GM18870 (cell line): Measurements from ENCODE around the gene PDGFRB.

ENCODE experiments used
- ATAC-seq: cut with Tn5 transposase; IDR thresholded peaks from one replicate; pipeline ENCODE4 v1.9.1; 2021; ENCODE audit warnings: moderate library complexity; ENCODE audit not compliant: unreplicated experiment

PDGFRB gene

DNA sequence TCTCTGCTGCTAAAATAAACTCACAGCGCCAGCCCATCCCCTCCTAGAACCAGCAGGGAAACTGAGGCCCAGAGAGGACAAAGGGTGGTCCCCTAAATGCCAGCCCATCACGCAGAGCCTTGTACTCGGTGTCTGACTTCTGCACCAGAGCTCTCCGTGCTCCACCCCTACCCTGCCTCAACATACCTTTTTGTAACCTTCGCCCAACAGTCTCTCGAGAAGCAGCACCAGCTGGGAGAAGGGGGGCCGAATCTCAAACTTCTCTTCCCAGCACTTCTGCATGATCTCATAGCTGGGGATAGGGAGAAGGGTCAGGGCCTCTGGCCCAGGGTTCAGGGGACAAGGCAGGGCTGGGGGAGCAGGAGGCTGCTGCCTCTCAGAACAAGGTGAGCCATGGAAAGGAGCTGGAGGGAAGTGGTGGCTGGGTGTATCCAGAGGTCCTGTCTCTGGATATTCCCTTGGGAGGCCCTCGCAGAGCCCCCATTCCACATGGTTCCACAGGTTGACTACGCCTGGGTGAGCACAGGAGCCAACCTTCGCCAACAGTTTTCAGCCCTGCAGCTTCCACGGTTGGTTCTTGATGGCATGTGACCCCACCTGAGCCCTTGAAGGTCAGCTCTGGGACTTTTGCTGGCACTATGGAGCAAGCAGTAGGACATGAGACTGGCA, 37.0 kb downstream of the PDGFRB start:
- no peak for ATAC-seq

DNA sequence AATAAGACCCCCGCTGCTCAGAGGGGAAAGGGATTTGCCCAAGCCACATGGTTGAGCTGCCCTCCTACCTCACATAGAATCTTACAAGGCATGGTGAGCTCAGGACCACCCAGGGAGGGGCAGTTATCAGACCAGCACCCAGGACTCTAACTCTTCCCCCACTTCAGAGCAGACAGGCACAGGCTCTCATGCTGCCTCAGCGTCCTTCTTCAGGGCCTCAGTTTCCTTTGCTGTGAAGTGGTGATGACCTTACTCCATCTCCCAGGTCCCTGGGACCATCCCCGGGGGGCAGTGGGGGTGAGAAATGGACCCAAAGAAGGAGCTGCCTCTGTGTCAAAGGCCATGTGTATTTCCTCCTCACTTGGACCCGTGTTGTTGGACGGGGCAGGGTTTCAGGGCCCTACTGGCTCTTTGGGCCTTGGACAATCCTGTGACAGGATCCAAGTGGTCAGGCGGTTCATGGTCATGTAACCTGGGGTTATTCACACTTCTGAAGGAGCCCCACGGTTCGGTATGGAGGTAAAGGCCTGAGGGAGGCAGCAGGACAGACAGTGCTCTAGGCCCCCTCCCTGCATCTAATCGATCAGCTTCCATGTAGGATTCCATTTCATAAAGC, 37.6 kb downstream of the PDGFRB start:
- ATAC-seq = no peak

GRCh38 chr5:150116667-150117400, 38.8 kb downstream of the PDGFRB start:
- ATAC-seq = no peak

DNA sequence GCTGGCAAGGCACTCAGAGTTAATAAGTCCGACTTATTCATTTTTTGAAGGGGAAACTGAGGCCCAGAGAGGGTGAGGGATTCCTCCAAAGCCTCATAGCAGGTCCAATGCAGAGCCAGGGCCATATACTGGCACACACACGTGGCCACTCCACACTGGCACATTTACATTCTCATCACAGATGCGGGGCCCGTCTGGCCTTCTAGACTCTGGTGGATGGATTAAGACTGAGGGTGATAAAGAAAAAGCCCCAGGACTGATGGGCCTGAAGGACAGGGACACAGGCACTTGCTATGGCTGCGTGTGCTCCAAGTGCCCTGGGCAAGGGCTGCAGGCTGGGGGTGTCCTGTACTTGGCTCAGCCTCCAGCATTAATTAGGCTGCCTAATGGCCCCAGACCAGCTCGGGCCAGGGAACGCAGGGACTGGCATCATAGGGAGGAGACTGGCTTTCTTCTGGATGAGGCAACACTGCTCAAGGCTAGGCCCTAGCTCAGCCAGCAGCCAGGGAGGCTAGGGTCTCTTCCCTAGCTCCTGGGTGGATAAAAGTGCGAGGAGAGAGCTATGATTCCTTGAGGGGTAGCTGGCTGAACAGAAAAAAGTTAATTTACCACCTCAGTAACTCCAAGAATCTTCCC, 40.8 kb downstream of the PDGFRB start:
- no peak for ATAC-seq

GRCh38 chr5:150114102-150114641, 41.5 kb downstream of the PDGFRB start:
- no peak for ATAC-seq

DNA sequence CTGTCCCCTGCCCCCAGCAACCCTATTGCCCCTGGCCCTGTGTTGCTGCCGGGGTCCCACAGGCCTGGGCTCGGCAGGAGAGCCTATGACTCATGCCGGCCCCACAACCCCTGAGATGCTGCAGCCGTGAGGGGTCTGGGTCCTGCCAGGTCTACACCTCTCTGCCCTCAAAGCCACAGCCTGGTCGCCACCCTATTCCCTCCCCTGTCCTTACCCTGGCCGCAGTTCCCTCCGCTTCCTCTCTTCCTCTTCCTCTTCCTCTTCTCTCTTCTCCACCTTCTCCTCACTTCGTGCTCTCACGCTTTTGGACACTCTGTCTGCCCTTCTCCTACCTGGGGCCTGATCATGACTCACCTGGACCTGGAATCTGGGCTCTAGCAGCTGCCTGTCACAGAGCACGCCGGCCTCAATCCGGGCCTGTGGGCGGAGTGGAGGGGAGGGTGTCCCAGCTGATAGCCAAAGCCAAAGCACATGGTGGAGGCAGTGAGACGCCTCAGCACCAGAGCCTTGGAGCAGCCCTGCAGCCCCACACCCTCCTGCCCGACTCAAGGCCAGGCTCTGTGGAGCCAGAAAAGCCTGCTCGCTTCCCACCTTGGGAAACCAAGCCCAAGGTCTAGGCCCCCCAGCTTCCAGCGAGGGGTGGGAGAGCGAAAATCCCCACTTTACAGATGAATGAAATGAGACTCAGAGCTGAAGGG, 42.4 kb downstream of the PDGFRB start:
- no peak for ATAC-seq

DNA sequence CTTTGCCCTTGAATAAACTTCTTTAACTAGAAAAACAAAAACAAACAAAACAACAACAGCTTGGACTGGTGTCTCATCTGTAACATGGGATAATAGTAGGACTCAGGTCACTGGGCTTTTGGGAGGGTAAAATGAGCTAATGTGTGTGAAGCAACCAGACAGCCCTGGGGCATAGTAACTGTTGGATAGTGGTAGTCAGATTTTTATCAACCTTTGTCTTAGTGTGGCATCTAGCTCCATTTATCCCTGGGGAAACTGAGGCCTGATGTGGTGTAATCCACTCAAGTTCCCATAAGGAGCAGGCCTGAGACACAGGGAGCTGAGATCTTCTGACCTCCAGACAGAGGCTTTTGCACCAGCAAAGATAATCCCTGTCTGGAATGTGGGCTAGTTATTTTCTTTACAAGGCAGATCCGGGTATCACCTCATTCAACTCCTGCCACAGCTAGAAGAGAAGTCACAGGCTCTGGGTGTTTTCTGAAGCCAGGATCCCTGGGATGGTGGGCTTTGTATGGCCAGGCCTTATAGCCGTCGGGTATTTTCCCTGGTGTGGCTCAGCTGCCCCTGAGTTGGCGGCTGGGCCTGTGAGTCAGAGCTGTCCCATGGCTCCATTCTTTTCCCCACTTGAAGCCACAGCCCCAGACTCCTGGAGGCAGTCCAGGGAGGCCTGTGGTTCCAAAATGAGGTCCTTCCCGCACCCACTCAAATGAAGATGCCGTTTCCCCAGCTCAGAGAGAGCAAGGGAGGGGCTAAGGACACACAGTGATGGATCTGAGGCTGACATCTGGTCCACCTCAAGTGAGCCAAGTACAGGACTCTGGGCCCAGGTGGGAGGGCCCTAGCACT, 43.2 kb downstream of the PDGFRB start:
- ATAC-seq = no peak

GRCh38 chr5:150111122-150111521, 44.5 kb downstream of the PDGFRB start:
- ATAC-seq = no peak

GRCh38 chr5:150109921-150110320, 45.7 kb downstream of the PDGFRB start:
- no peak for ATAC-seq

GRCh38 chr5:150108711-150109514, 46.7 kb downstream of the PDGFRB start:
- no peak for ATAC-seq

DNA sequence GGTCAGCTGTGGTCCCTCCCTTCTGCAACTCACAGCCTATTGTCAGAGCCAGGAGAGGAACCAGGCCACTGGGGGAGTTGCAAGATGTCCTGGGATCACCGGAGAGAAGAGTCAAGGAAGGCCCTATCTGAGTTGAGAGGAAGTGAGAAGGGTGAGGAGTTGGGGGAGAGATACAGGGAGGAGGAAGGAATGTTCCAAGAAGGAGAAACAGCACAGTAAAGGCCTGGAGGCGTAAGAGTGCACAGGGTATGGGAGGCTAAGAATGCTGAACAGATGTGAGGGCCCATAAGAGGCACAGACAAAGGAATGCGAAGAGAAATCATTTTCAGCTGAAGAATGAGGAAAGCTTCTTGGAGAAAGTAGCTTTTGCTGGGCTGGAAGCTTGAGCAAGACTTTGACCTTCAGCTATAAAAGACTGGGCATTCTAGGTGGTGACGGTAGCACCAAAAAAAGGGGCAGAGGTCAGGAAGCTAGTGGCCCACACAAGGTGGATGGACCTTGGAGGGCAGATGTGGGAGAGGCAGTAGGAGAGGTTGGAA, 47.7 kb downstream of the PDGFRB start:
- ATAC-seq = no peak

DNA sequence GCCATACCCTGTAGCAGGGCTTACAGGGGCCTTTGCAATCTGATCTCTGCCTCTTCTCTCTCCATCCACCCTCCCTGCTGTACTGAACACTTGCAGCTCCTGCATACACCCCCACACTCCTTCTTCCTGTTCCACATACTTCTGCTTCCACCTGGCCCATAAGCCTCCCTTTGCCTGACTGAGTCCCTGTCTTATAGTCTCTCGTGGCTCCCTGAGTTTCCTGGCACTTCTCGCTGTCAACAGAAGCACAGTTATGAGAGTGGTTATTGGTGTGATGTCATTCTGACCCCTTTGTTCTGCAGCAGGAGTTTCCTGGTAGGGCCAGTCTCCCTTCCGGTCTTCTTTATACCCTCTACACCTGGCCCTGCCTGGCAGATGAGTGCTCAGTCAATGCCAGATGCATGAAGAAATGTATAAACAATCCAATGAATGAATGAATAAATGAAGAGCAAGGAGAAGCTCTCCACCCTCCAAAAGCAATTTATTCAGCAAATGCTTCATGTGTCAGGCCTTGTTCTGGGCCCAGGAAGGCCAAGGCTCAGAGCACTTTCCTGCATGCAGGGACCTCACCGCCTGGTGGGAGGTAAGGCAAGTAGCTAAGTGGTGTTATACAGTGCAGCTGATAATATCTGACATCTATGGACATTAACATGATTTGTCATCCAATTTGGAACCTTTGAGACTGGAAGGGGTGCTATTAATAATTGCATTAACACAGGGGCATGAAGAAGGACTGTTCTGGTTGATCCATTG, 48.8 kb downstream of the PDGFRB start:
- no peak for ATAC-seq

DNA sequence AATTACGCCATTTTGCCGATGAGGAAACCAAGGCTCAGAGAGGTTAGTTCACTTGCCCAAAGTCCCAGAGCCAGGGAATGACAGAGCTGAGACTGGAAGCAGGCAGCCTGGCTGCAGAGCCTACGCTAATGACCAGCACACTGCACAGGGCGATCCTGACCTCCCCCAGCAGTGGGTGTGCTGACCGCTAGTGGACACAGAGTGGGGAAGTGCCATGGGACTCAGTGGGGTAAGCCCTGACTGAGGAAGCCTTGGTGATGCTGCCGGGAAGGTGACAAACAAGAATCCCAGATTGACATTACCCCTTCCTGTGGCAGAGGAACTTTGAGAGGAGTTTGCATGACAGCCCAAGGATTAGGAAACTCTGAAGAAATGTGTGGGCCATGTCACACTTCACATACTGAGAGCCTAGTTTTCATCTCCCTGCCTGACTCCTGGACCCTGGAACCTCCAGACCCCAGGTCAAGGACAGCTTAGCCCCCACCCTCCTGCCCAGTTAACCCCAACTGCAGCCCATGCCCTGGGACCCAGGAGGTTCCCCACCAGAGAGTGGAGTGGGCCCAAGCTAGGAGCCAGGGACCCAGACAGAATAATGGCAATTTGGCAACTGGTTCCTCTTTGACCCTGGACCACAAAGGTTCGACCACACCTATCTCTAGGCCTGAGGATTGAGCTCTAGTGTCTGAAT, 49.6 kb downstream of the PDGFRB start:
- no peak for ATAC-seq

DNA sequence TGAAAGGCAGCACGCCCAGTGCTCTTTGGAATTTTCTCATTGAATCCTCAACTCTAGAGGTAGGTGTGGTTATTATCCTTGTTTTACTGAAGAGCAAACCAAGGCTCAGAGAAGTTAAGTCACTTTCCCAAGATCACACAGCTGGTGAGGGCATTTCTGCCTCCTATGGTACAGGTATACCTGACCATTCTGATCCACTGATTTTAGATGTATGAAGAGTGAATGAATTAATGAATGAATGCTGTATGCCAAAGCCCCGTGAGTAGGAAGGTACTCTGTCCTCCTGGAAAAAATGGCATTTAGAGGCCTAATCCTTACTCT, 51.1 kb downstream of the PDGFRB start:
- ATAC-seq = no peak

- no peak for ATAC-seq
Measured at GRCh38 chr5:150103678-150104549, 51.7 kb downstream of the PDGFRB start.

DNA sequence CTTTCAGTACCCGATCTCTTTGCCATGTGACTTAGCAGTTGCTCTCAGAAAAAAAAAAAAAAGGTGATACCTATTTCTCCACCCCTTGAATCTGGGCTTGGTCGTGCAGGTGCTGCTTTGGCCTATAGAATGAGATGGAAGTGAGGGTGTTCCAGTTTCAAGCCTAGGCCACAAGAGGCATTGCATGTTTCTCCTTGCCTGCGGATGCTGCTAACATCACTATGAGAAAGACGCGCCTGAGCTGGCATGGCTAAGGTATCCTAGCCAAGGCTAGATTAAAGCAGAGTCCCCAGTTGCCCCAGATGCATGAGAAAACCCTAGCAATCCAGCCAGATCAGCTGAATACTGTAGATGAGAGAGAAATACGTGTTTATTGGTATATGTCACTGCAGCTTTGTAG, 54.6 kb downstream of the PDGFRB start:
- no peak for ATAC-seq

DNA sequence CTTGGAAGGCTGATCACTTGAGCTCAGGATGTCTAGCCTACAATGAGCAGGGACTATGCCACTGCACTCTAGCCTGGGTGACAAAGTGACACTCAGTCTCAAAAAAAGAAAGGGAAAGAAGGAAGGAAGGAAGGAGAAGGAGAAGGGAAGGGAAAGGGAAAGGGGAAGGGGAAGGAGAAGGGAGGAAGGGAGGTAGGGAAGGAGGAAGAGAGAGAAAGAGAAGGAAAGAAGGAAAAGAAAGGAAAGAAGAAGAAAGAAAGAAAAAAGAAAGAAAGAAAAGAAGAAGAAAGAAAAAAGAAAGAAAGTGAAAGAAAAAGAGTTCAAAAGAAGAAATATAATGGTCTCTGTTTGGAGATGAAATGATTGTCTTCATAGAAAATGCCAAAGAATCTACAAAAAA, 58.5 kb downstream of the PDGFRB start:
- no peak for ATAC-seq
